Measurements from ENCODE around the gene UGT1A4.
"Not testable (repeated sequence)": the region's sequence is repeated elsewhere in the genome, so short reads cannot be mapped to it uniquely, and the experiment has no call there.

Gene UGT1A4

DNA sequence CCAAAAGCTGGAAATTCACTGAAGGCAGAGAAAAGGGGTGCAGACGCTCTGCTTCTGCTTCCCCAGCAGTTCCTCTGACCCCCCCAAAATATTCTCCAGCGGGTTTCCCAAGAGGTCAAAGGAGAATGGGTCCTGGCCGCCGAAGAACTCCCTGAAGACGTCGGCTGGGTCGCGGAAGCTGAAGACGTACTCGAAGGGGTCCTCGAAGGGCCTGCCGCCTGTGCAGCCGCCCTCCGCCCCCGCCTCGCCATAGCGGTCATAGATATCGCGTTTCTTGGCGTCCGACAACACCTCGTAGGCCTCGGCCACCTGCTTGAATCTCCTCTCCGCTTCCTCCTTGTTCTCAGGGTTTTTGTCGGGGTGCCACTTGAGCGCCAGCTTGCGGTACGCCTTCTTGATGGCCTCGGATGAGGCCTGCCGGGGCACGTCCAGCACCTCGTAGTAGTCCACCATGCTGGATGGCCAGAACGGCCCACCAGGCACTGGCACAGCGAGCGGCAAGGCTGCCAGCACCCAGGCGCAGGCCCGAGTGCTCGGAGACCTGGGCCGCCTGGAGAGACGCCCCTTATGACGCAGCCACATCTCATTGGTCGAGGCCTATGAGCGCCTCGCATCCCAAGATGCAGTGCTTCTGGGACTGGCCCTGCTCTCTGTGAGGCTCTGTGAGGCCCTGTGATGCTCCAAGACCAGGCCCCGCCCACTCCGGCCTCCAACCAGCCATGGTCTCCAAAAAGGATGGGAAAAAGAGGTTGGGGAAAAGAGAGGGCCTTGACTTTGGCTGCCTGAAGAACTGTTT, 25.1 kb downstream of the UGT1A4 start:
- DNase-seq (ENCODE audit: low spot score) = no peak
- TF ChIP-seq, protein P1, sequence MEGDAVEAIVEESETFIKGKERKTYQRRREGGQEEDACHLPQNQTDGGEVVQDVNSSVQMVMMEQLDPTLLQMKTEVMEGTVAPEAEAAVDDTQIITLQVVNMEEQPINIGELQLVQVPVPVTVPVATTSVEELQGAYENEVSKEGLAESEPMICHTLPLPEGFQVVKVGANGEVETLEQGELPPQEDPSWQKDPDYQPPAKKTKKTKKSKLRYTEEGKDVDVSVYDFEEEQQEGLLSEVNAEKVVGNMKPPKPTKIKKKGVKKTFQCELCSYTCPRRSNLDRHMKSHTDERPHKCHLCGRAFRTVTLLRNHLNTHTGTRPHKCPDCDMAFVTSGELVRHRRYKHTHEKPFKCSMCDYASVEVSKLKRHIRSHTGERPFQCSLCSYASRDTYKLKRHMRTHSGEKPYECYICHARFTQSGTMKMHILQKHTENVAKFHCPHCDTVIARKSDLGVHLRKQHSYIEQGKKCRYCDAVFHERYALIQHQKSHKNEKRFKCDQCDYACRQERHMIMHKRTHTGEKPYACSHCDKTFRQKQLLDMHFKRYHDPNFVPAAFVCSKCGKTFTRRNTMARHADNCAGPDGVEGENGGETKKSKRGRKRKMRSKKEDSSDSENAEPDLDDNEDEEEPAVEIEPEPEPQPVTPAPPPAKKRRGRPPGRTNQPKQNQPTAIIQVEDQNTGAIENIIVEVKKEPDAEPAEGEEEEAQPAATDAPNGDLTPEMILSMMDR (IDR thresholded peaks at IDR 0.05; ENCODE audit: extremely low read depth, missing control alignments) = no peak

- TF ChIP-seq, protein P1 (IDR thresholded peaks at IDR 0.05; ENCODE audit: extremely low read depth, missing control alignments) = no peak
- no peak for DNase-seq (ENCODE audit: low spot score)
Observed at GRCh38 chr2:233745073-233745755, 26.7 kb downstream of the UGT1A4 start.

DNA sequence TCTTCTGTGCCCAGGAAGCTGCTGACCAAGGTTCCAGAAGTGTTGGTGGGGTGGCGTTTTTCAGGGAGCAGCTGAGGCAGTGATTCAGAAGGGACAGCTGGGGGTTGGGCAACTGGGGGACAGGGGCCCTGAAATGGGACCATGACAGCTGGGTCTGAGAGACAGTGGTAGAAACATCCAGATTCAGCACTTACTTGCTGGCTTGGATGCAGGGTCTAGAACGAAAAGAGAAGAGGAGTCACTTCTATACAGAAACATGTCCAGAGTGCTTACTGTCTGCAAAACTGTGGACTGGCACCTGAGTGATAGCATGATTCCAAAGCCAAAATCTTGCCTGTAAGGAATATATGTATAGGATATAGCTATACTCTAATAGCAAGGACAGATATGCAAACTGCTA, 27.3 kb downstream of the UGT1A4 start:
- not testable (repeated sequence) for DNase-seq (ENCODE audit: low spot score)

- TF ChIP-seq, protein P1 (IDR thresholded peaks at IDR 0.05; ENCODE audit: extremely low read depth, missing control alignments) = no peak
- DNase-seq (ENCODE audit: low spot score) = no peak
Observed at GRCh38 chr2:233746475-233747282, 28.1 kb downstream of the UGT1A4 start.

- TF ChIP-seq, protein P1 (IDR thresholded peaks at IDR 0.05; ENCODE audit: extremely low read depth, missing control alignments) = no peak
- no peak for DNase-seq (ENCODE audit: low spot score)
Observed at GRCh38 chr2:233747283-233747544, 28.7 kb downstream of the UGT1A4 start.

DNA sequence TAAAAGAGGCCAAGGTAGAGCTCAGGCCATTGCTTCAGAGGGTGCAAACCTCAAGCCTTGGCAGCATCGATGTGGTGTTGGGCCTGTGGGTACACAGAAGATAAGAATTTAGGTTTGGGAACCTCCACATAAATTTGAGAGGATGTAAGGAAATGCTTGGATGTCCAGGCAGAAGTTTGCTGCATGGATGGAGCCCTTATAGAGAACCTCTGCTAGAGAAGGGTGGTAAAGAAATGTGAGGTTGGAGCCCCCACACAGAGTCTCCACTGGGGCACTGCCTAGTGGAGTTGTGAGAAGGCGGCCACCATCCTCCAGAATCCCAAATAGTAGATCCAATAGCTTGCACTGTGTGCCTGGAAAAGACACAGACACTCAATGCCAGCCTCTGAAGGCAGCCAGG, 32.2 kb downstream of the UGT1A4 start:
- DNase-seq (ENCODE audit: low spot score) = not testable (repeated sequence)

- not testable (repeated sequence) for DNase-seq (ENCODE audit: low spot score)
Observed at GRCh38 chr2:233751212-233752009, 32.9 kb downstream of the UGT1A4 start.

DNA sequence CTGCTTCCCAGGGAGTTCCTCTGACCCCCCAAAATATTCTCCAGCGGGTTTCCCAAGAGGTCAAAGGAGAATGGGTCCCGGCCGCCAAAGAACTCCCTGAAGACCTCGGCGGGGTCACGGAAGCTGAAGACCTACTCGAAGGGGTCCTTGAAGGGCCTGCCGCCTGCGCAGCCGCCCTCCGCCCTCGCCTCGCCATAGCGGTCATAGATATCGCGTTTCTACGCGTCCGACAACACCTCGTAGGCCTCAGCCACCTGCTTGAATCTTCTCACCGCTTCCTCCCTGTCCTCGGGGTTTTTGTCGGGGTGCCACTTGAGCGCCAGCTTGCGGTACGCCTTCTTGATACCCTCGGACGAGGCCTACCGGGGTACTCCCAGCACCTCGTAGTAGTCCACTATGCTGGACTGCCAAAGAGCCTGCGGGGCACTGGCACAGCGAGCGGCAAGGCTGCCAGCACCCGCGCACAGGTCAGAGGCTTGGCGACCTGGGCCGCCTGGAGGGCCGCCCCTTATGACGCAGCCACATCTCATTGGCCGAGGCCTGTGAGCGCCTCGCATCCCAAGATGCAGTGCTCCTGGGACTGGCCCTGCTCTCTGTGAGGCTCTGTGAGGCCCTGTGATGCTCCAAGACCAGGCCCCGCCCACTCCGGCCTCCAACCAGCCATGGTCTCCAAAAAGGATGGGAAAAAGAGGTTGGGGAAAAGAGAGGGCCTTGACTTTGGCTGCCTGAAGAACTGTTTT, 36.5 kb downstream of the UGT1A4 start:
- TF ChIP-seq, protein P1 (IDR thresholded peaks at IDR 0.05; ENCODE audit: extremely low read depth, missing control alignments) = no peak
- no peak for DNase-seq (ENCODE audit: low spot score)

All from GM20000 (cell line).